ENCODE results near the gene KRTAP15-1.

Gene KRTAP15-1, protein sequence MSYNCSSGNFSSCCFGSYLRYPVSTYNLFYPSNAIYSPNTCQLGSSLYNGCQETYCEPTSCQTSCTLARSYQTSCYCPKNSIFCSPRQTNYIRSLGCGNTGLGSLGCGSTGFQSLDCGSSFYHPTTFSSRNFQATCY

GRCh38 chr21:30439975-30440374 is at the start of gene KRTAP15-1:
Gene KRTAP15-1, plus strand, starts transcription at chr21:30440275. Its CDS starts 53 bp downstream, at chr21:30440328.
- DNase-seq (ENCODE audit: low spot score): no peak

DNA sequence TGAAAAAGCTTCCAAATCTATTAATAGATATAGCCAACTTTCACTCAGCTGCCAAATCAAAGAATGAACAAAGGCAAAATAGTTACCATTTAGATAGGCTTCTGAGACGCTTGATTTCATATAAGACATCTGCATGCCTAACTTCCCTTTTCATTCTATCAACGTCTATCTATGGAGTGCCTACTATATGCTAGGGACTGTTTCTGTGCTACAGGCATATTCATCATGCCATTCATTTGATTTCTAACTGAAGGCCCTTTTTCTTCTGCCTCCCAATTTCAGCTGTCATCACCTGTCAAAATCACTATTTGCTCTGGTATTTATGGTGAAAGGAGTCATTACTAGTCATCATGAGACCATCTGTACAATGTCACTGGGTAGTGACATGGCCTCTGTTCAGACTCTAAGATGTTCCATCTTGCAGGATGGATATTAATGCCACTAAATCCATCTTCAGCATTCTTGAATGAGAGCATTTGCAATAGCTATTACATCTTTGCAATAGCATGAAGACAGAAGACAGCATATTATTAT is 48.5 kb upstream of the KRTAP15-1 start:
- no peak for DNase-seq (ENCODE audit: low spot score)

DNA sequence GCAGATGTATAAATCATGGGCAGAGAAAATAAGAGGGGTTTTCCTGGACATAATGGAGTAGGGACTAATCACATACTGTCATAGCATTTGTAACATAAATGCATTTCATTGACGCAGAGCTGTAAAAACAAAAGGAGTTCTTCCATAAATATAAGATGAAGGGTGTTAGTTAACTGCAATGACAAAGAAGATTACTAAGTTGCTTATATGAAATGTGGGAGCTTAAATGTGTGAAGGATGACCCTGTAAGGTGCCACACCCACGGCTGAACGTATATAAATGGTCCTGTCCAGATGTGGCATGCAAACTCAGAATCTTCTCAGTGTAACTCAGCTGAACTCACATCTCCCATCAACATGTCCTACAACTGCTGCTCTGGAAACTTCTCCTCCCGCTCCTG is 44.3 kb upstream of the KRTAP15-1 start, which contains the start of gene KRTAP13-1:
TSS of gene KRTAP13-1 (plus strand) at position 301 of the 400 bp plus-strand sequence. CDS start at position 357, 56 bp downstream.
- no peak for DNase-seq (ENCODE audit: low spot score)

- DNase-seq (ENCODE audit: low spot score): no peak
Measured at GRCh38 chr21:30408782-30409494, 31.1 kb upstream of the KRTAP15-1 start.

DNA sequence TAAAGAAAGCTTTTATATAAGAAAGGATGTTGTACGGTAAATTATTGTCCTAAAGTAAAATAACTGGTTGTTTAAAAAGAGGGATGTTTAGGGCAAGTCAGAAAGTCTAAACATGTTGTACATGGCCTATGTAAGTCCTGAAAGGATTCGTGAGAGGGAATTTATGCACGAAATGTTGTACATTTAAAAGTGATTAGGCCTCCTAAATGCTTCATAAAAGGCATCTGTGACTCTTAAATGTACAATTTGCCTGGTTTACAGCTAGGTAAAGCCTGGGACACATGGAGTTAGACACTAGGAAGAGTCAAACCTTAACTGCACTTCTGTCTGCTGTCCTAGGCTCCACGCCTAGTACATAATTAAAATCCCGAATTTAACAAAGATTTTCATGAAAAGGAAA is 24.1 kb upstream of the KRTAP15-1 start:
- DNase-seq (ENCODE audit: low spot score): no peak

DNA sequence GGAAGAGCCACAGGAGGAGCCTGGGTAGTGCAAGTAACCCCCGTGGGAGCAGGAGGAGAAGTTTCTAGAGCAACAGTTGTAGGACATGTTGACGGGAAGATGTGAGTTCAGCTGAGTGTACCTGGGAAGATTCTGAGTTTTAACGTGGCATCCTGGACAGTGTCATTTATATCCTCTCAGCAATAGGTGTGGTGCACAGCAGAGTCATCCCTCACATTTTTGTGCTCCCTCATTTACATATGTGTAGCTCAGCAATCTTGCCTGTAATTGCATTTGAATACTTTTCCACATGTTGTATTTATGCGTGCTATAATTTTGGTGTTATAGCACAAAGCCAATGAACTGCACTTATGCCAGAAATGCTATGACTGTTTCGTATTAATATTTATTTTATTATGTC is 14.2 kb upstream of the KRTAP15-1 start, which contains the start of gene KRTAP13-3:
TSS of gene KRTAP13-3 (minus strand) at position 101 of the 400 bp plus-strand sequence. CDS start at position 87, 14 bp downstream.
- no peak for DNase-seq (ENCODE audit: low spot score)

- no peak for DNase-seq (ENCODE audit: low spot score)
Measured at GRCh38 chr21:30426731-30427130, 13.3 kb upstream of the KRTAP15-1 start.

GRCh38 chr21:30430170-30430655 is 9.9 kb upstream of the KRTAP15-1 start, which contains the start of gene KRTAP13-4:
Gene KRTAP13-4, plus strand, starts transcription at chr21:30430220. Its CDS starts 56 bp downstream, at chr21:30430276.
- no peak for DNase-seq (ENCODE audit: low spot score)

DNA sequence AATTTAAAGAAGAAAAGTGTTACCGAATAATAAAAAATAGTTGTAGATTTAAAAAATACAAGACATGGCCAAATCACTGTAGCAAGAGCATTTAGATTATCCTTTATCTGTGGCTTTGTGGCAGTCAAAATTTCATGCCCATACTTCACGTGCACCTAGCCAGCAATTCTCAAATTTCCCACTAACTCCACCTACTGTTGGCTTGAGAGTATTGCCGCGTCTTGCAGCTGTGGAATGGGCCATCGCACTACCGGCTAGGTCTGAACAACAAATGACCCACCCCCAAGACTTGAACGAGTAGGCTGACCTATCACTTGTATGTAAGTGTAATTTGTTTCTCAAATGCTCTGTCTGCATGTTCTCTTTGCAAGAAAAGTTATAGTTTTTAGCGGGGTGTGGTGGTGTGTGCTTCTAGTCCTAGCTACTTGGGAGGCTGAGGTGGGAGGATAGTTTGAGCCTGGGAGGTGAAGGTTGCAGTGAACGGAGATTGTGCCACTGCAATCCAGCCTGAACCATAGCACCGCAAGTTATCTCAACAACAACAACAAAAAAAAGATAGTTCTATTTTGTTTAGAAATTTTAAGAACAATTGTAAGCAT is 5.9 kb upstream of the KRTAP15-1 start:
- no peak for DNase-seq (ENCODE audit: low spot score)

GRCh38 chr21:30437010-30437565 is 3.0 kb upstream of the KRTAP15-1 start:
- no peak for DNase-seq (ENCODE audit: low spot score)

GRCh38 chr21:30443226-30443625 is 3.2 kb downstream of the KRTAP15-1 start:
- no peak for DNase-seq (ENCODE audit: low spot score)

DNA sequence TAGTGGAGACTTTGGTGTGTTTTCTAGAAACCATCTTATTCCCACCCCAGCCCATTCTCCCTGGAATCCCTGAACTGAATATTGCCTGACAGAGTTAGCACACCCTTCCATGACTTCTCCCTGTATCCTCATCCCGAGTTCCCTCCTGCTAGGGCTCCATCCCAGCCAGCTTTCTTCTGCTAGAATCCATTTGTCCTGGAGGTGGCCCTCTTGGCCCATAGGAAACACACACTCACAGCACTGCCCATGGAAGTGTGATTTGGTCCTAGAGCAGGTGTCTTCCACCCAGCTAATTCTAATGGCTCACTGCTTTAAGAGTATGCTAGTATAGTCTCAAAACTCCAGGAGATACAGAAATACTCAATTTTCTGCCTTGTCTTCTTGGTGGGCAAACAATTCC is 4.1 kb downstream of the KRTAP15-1 start:
- no peak for DNase-seq (ENCODE audit: low spot score)

- DNase-seq (ENCODE audit: low spot score): no peak
Measured at GRCh38 chr21:30447056-30447455, 7.0 kb downstream of the KRTAP15-1 start.

DNA sequence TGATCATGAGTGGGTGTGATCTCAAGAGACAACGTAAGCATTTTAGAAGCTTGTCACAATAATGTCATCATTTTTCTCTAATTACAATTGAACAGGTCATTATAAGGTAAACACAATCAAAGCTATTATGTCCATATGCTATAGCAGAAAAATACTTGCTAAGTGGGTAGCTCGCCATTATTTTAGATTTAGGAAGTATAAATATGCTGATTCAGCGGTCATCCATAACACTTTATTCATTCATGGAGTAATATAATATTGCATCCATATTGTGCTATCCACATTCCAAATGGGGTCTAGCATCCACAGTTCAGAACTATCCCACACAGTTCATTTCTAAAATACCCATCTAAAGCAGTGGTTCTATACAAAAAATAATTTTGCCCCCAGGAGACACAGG is 8.4 kb downstream of the KRTAP15-1 start:
- DNase-seq (ENCODE audit: low spot score): no peak

DNA sequence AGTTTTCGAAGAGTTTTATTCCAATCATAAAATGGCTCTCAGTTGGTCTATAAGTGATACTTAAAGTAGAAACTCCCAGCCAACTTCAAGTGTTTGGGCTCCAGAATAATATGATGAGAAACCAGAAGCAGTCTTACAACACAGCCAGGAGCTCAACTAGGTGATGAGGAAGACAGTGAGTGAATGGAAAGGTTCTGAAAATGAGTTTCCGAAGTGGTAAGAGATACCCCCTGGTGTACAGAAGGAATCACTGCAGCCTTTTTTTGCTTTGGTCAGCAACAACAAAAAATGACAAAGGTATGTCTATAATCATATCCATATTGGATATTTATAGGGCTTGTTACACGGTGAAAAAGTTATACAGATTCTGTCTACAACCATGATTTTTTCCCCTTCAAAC is 23.6 kb downstream of the KRTAP15-1 start:
- DNase-seq (ENCODE audit: low spot score): no peak

DNA sequence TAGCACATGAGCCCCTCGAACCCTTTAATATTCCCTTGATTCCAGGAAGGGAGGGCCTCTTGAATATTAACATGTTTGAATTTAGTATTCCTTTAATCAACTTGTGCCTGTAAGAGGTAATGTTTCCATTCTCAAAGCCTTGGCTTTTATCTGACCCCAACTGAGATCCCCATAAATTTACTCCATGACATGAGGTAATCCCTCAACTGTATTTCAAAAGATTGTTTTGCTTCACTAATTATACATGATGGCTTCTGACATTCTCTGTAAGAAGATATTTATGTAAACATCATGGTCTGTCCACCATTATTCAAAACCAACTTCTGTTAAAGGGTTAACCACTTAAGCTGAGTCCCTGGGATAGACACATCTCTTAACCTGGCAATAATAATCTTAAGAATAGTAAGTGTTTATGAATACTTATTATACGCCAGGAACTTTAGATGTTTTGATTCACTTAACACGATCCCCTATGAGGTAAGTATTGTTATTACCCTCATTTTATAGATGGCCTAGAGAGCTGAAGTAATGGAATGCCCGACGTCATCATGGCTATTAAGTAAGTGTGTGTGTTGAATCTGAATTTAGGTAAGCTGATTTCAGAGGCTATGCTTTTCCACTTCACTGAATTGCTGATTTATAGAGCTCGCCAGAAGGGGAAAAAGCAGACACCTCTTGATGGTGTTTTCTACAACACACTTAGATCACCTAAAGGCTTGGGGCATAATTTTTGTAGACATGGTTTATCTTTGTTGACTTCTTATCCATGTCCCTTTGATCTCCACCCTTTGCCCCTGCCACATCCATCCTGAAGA is 29.0 kb downstream of the KRTAP15-1 start:
- DNase-seq (ENCODE audit: low spot score): no peak

- no peak for DNase-seq (ENCODE audit: low spot score)
Measured at GRCh38 chr21:30478004-30478403, 37.9 kb downstream of the KRTAP15-1 start.

GRCh38 chr21:30479259-30479658 is 39.2 kb downstream of the KRTAP15-1 start:
- no peak for DNase-seq (ENCODE audit: low spot score)

DNA sequence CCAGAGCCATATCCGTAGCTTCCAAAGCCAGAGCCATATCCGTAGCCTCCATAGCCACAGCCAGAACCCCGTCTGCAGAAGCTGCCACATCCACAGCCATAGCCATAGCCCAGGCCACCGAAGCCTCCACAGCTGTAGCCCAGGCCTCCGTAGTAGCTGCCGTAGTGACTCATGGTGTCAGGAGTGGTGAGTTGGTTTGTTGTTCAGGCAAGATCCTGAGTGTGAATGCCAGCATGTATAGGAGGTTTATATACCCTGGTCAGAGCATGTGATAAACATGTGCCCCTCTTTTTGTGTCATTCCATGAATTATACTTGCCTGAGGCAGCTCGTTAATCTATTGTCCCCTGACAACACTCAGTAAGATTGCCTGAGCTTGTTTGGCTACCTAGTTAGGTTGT is 40.1 kb downstream of the KRTAP15-1 start, which contains the start of gene KRTAP19-1:
TSS of gene KRTAP19-1 (minus strand) at position 223 of the 400 bp plus-strand sequence. CDS start at position 173, 50 bp downstream.
- DNase-seq (ENCODE audit: low spot score): no peak

- DNase-seq (ENCODE audit: low spot score): no peak
Measured at GRCh38 chr21:30482130-30482529, 42.1 kb downstream of the KRTAP15-1 start.

DNA sequence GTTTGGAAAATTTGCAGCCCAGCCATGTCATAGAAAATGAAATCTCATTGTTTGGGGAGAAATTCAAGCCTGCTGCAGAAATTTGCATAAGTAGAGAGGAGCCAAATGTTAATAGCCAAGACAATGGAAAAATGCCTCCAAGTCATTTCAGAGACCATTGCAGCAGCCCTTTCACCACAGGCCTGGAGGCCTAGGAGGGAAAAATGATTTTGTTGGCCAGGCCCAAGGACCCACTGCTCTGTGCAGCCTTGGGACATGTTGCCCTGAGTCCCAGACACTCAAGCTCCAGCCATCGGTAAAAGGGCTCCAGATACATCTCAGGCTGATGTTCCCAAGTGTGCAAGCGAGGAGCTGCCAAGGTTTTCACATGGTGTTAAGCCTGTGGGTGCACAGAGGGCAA is 46.1 kb downstream of the KRTAP15-1 start:
- DNase-seq (ENCODE audit: low spot score): no peak

Measured in hematopoietic multipotent progenitor cell treated with erythropoietin and hydrocortisone succinate and interleukin-3 and kit ligand, for 15 days (in vitro differentiated cells).